AML-193 (cell line): ENCODE results near the gene CYB5A.
A peak's percentile ranks its signal among the peaks of the same experiment; 100 is the strongest.

ENCODE experiments used
- DNase-seq, 2 experiments: peaks; one replicate each; lab custom pipeline; 2025; lab: John Stamatoyannopoulos, UW

Gene CYB5A

GRCh38 chr18:74276609-74277008 lies 15.2 kb downstream of the CYB5A start:
- DNase-seq: no peak

GRCh38 chr18:74275736-74276135 lies 16.0 kb downstream of the CYB5A start:
- DNase-seq: no peak

- no peak for DNase-seq
Observed at GRCh38 chr18:74274700-74275099, 17.1 kb downstream of the CYB5A start.

- DNase-seq: no peak
Observed at GRCh38 chr18:74273394-74273793, 18.4 kb downstream of the CYB5A start.

- DNase-seq: no peak
Observed at GRCh38 chr18:74271635-74272034, 20.1 kb downstream of the CYB5A start.

GRCh38 chr18:74268933-74269620 lies 22.7 kb downstream of the CYB5A start:
- DNase-seq: no peak

GRCh38 chr18:74268175-74268574 lies 23.6 kb downstream of the CYB5A start:
- DNase-seq: no peak

- no peak for DNase-seq
Observed at GRCh38 chr18:74266161-74266560, 25.6 kb downstream of the CYB5A start.

GRCh38 chr18:74265546-74266098 lies 26.1 kb downstream of the CYB5A start:
- no peak for DNase-seq

GRCh38 chr18:74264303-74265020 lies 27.3 kb downstream of the CYB5A start:
- no peak for DNase-seq

GRCh38 chr18:74261053-74261713 lies 30.6 kb downstream of the CYB5A start:
- DNase-seq: no peak

- DNase-seq: no peak
Observed at GRCh38 chr18:74259347-74259746, 32.4 kb downstream of the CYB5A start.

- no peak for DNase-seq
Observed at GRCh38 chr18:74257083-74257482, 34.7 kb downstream of the CYB5A start.

- DNase-seq: no peak
Observed at GRCh38 chr18:74256190-74256589, 35.6 kb downstream of the CYB5A start.

GRCh38 chr18:74255131-74255616 lies 36.6 kb downstream of the CYB5A start:
- DNase-seq: no peak

GRCh38 chr18:74252039-74252395 lies 39.7 kb downstream of the CYB5A start:
- DNase-seq: no peak

GRCh38 chr18:74251297-74252038 lies 40.3 kb downstream of the CYB5A start:
- DNase-seq: peak; percentile 76 to 82

GRCh38 chr18:74250131-74250530 lies 41.6 kb downstream of the CYB5A start:
- DNase-seq: no peak

- DNase-seq: peak; percentile 18 to 26
Observed at GRCh38 chr18:74249181-74249968, 42.4 kb downstream of the CYB5A start.

GRCh38 chr18:74248595-74248994 lies 43.2 kb downstream of the CYB5A start:
- DNase-seq: no peak

GRCh38 chr18:74248189-74248588 lies 43.6 kb downstream of the CYB5A start:
- DNase-seq: no peak
